ENCODE results near the gene DNLZ. TPM values are rescaled to one million over a fixed set of nuclear protein-coding genes. Genes with fewer than 3 reads are reported as not detected.

The DNLZ gene
- total RNA-seq, 1 donor from 2014 or later = 27.5 TPM

DNA sequence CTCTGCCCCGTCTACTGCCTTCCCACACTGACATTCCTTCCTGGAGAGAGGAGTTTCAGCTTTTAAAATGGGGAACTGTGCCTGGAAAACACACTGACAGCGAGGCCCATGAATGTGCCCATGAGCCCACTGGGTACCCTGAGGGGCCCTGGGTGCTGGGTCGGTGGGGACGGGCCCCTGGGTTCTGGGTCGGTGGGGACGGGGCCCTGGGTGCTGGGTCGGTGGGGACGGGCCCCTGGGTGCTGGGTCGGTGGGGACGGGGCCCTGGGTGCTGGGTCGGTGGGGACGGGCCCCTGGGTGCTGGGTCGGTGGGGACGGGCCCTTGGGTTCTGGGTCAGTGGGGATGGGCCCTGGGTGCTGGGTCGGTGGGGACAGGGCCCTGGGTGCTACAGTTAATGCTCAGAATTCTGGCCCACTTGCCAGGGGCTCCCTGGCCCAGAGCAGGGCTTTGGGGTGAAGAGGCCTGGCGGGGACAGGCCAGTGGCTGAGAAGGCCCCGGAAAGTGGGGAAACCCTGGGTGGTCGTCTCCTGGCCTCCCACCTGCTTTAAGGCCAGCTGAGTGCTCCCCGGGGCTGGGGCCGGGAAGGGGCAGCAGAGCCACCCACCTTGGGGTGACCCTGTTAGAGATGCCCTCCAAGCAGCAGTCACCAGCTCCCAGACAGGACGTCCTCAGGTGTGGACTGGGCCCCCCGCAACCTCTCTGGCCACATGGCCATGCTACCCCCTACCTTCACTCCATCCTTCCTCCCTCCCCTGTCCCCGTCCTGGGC lies 33.7 kb downstream of the DNLZ start:
- Histone ChIP-seq H3K36me3 (ENCODE audit: control insufficient read depth, insufficient read depth, low read length) (no peaks in the 10 kb centered on the region), H3K27me3 (ENCODE audit: control insufficient read depth, insufficient read depth, low read length) (no peaks in the 10 kb centered on the region), H3K4me3 (ENCODE audit: low read depth, low read length) (no peak overlapping the region)
- TF ChIP-seq CTCF (IDR thresholded peaks at IDR 0.05; ENCODE audit: insufficient read depth, low read length, poor library complexity, severe bottlenecking) = no peak
- no peak for DNase-seq (ENCODE audit: low read depth)

DNA sequence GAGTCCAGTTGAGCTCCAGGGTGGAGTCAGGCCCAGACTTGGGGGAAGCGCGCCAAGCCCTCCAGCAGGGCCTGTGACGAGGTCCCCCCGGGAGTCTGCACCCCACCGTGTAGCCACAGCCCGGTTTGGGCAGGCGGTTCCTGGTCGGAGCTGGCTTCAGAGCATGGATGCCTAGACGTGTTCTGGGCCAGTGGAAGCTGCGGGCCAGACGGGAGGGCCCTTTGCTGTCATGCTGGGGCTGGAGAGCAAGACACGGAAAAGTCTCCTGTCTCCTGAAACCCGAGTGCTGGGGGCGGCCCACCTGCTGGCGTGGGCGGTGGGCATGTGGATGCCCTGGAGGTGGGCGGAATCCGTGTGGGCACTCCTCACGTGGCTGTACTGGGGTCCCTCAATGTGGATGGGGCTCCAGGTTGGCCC lies 34.3 kb downstream of the DNLZ start:
- H3K27me3 ChIP-seq (ENCODE audit: control insufficient read depth, insufficient read depth, low read length) = peaks cover 2% of the 10 kb centered on the region
- H3K4me3 ChIP-seq (ENCODE audit: low read depth, low read length) = no peak overlapping the region
- TF ChIP-seq CTCF (IDR thresholded peaks at IDR 0.05; ENCODE audit: insufficient read depth, low read length, poor library complexity, severe bottlenecking) = no peak
- no peak for DNase-seq (ENCODE audit: low read depth)
- no peaks in the 10 kb centered on the region for H3K36me3 ChIP-seq (ENCODE audit: control insufficient read depth, insufficient read depth, low read length)

GRCh38 chr9:136328622-136329041 lies 34.9 kb downstream of the DNLZ start:
- no peak for TF ChIP-seq CTCF (IDR thresholded peaks at IDR 0.05; ENCODE audit: insufficient read depth, low read length, poor library complexity, severe bottlenecking)
- DNase-seq (ENCODE audit: low read depth) = no peak
- H3K36me3 ChIP-seq (ENCODE audit: control insufficient read depth, insufficient read depth, low read length) = no peaks in the 10 kb centered on the region
- peaks cover 2% of the 10 kb centered on the region for H3K27me3 ChIP-seq (ENCODE audit: control insufficient read depth, insufficient read depth, low read length)
- H3K4me3 ChIP-seq (ENCODE audit: low read depth, low read length) = peak overlapping the region; percentile 65

GRCh38 chr9:136328011-136328621 lies 35.4 kb downstream of the DNLZ start:
- TF ChIP-seq CTCF (IDR thresholded peaks at IDR 0.05; ENCODE audit: insufficient read depth, low read length, poor library complexity, severe bottlenecking) = no peak
- no peak for DNase-seq (ENCODE audit: low read depth)
- Histone ChIP-seq H3K27me3 (ENCODE audit: control insufficient read depth, insufficient read depth, low read length) (peaks cover 4% of the 10 kb centered on the region), H3K36me3 (ENCODE audit: control insufficient read depth, insufficient read depth, low read length) (no peaks in the 10 kb centered on the region), H3K4me3 (ENCODE audit: low read depth, low read length) (peak overlapping the region; percentile 65)

DNA sequence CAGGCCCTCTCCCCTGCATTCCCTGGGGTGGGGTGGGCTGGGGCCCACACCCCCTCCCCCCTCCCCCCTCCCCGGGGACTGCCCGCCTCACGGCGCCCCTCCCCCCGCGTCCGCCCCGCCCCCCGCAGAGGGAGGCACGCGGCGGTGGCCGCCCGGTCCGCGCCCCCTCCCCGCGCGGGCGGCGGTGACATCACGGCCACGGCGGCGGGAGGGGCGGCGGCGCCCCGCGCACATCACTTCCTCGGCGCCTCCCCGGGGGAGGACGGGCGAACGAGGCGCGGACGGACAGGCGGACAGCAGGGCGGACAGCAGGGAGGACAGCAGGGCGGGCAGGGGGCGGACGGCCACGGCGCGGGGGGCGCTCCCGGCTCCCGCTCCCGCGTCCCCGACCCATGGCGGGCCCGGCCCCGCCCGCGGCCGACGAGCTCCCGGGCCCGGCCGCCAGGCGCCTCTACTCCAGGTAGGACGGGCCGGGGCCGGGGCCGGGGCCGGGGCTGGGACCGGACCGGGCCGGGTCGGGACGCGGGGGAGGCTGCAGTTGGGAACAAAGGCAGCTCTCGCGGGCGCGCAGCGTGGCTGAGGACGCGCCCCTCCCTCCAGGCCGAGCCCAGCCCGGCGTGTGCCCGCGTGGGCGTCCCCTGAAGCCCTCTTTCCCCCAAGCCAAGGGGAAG lies 36.1 kb downstream of the DNLZ start, which contains the start of gene GPSM1:
TSS of gene GPSM1 (plus strand) at position 236 of the 671 bp plus-strand sequence. CDS start at position 393, 157 bp downstream.
- no peak for TF ChIP-seq CTCF (IDR thresholded peaks at IDR 0.05; ENCODE audit: insufficient read depth, low read length, poor library complexity, severe bottlenecking)
- peaks cover 8% of the 10 kb centered on the region for H3K27me3 ChIP-seq (ENCODE audit: control insufficient read depth, insufficient read depth, low read length)
- DNase-seq (ENCODE audit: low read depth) = no peak
- peak within 1 kb of the TSS; percentile 65 for H3K4me3 ChIP-seq (ENCODE audit: low read depth, low read length)
- H3K36me3 ChIP-seq (ENCODE audit: control insufficient read depth, insufficient read depth, low read length) = no peaks in the 10 kb centered on the region

Data from kidney epithelial cell (primary cell).